Tibial nerve (tissue), 4 donors: ENCODE data around the gene SUSD1. TPM values are rescaled to one million over a fixed set of nuclear protein-coding genes. Genes with fewer than 3 reads are reported as not detected.

Source experiments
- DNase-seq, 2 donors: peaks; one replicate each; pipeline ENCODE4 v3.0.0-alpha.2; 2019; ENCODE audit warnings: low spot score in 2 of 2
- H3K27ac ChIP-seq, 4 donors: fragments of 200-600 bp; sonication (generic) in 3 of 4; one replicate each; pipeline ENCODE4 v1.5.1; 2017 to 2019; ENCODE audit warnings: mild to moderate bottlenecking in 1 of 4
- H3K27me3 ChIP-seq, 2 donors: fragments of 200-600 bp; sonication (generic) in 1 of 2; one replicate each; pipeline versions ENCODE4 v1.5.1 to v1.6.0; 2017 to 2019
- H3K36me3 ChIP-seq, 3 donors: fragments of 200-600 bp; sonication (generic); one replicate each; pipeline ENCODE4 v1.5.1; 2018 to 2019
- H3K4me1 ChIP-seq, 4 donors: fragments of 200-600 bp; sonication (generic) in 3 of 4; one replicate each; pipeline ENCODE4 v1.5.1; 2017 to 2019
- H3K4me3 ChIP-seq, 4 donors: fragments of 200-600 bp; sonication (generic) in 3 of 4; one replicate each; pipeline ENCODE4 v1.5.1; 2017 to 2019; ENCODE audit warnings: mild to moderate bottlenecking in 1 of 4, moderate library complexity in 1 of 4
- H3K9me3 ChIP-seq, 4 donors: fragments of 200-600 bp; sonication (generic) in 3 of 4; one replicate each; pipeline ENCODE4 v1.5.1; 2017 to 2019
- EP300 ChIP-seq, 2 donors: sonication (generic); formaldehyde crosslinking; IDR thresholded peaks; one replicate each; pipeline ENCODE4 v1.6.1; 2017; ENCODE audit warnings: antibody characterized with exemption in 2 of 2, mild to moderate bottlenecking in 1 of 2
- POLR2A ChIP-seq, 2 donors: fragments of 450-650 bp; IDR thresholded peaks; one replicate each; pipeline ENCODE4 v1.6.1; 2017; ENCODE audit warnings: antibody characterized with exemption in 2 of 2, mild to moderate bottlenecking in 2 of 2, moderate library complexity in 2 of 2
- WGBS, 2 donors: methylation state at CpG; one replicate each; pipeline ENCODE4 v1.1.5; 2018; 5-methylcytosine and 5-hydroxymethylcytosine counted together
- total RNA-seq, 4 donors: library from RNA; depleted of rRNA; stranded (reverse); fragments of >200 nt; gene quantifications; one replicate each; pipeline ENCODE4 v1.1.0, GENCODE V29; 2016
- TF ChIP-seq, protein P1 (sequence below), 5 experiments: fragments of 200-600 bp in 3 of 5; fragments of 450-650 bp in 2 of 5; sonication (generic) in 3 of 5; IDR thresholded peaks; one replicate each; pipeline ENCODE4 v1.5.1; 2016 to 2019; ENCODE audit warnings: antibody characterized with exemption in 5 of 5, mild to moderate bottlenecking in 3 of 5, moderate library complexity in 2 of 5

SUSD1 gene
- total RNA-seq, 4 donors from 2014 or later, result 6.9 to 19.8 (median 11.5) TPM

DNA sequence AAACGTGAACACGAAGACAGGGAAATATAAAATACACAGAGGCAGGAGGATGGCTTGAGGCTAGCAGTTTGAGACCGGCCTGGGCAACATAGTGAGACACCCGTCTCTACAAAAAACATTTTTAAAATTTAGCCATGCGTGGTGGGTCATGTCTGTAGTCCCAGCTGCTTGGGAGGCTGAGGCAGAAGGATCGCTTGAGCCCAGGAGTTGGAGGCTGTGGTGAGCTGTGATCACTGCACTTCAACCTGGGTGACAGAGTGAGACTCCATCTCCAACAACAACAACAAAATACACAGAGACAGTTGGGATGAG is 55.1 kb downstream of the SUSD1 start:
- no peak overlapping the region for H3K4me3 ChIP-seq

GRCh38 chr9:112119225-112120029 is 55.7 kb downstream of the SUSD1 start:
- TF ChIP-seq EP300 (IDR thresholded peaks at IDR 0.05), result no peak
- TF ChIP-seq POLR2A (IDR thresholded peaks at IDR 0.05), result no peak
- TF ChIP-seq, protein P1, sequence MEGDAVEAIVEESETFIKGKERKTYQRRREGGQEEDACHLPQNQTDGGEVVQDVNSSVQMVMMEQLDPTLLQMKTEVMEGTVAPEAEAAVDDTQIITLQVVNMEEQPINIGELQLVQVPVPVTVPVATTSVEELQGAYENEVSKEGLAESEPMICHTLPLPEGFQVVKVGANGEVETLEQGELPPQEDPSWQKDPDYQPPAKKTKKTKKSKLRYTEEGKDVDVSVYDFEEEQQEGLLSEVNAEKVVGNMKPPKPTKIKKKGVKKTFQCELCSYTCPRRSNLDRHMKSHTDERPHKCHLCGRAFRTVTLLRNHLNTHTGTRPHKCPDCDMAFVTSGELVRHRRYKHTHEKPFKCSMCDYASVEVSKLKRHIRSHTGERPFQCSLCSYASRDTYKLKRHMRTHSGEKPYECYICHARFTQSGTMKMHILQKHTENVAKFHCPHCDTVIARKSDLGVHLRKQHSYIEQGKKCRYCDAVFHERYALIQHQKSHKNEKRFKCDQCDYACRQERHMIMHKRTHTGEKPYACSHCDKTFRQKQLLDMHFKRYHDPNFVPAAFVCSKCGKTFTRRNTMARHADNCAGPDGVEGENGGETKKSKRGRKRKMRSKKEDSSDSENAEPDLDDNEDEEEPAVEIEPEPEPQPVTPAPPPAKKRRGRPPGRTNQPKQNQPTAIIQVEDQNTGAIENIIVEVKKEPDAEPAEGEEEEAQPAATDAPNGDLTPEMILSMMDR (IDR thresholded peaks at IDR 0.05), result no peak
- DNase-seq, result no peak
- Histone ChIP-seq H3K4me3 (no peak overlapping the region), H3K27me3 (no peaks in the 10 kb centered on the region), H3K9me3 (no peaks in the 10 kb centered on the region), H3K36me3 (peaks cover 0 to 14% (median 0%) of the 10 kb centered on the region in 3 donors), H3K4me1 (no peaks in the 10 kb centered on the region), H3K27ac (no peak overlapping the region)
- WGBS, 2 donors, result 76 to 79% methylated on average over 10 of the region's 10 CpGs

More for the DNA sequence above, 55.1 kb downstream of the SUSD1 start:
- Histone ChIP-seq H3K27me3 (no peaks in the 10 kb centered on the region), H3K27ac (no peak overlapping the region), H3K36me3 (peaks cover 0 to 14% (median 0%) of the 10 kb centered on the region in 3 donors), H3K9me3 (no peaks in the 10 kb centered on the region), H3K4me1 (no peaks in the 10 kb centered on the region)
- DNase-seq, result no peak
- 92 to 93% methylated on average over 6 of the region's 6 CpGs for WGBS, 2 donors
- TF ChIP-seq, protein P1 (IDR thresholded peaks at IDR 0.05), result no peak
- TF ChIP-seq POLR2A (IDR thresholded peaks at IDR 0.05) (no peak), EP300 (IDR thresholded peaks at IDR 0.05) (no peak)

DNA sequence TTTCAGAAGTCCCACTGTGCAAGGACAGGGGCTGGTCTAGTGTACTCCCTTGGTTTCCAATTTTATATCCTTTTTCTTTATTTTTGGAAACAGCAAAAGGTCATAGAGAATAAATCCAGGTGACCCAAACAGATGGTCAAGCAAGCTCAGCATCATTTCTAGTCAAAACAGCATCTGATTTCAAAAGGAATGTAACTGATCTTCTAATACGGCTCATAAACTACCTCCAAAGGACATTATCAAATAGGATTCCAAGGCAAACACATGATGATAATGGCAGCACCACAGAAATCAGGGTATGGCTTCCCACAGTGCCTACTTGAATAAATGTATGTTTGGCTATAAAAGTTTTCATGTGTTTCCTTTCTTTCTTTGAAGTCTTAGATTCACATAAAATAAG is 57.1 kb downstream of the SUSD1 start:
- no peaks in the 10 kb centered on the region for H3K9me3 ChIP-seq
- no peak overlapping the region for H3K4me3 ChIP-seq
- TF ChIP-seq EP300 (IDR thresholded peaks at IDR 0.05) (no peak), POLR2A (IDR thresholded peaks at IDR 0.05) (no peak)
- TF ChIP-seq, protein P1 (IDR thresholded peaks at IDR 0.05), result no peak
- no peak overlapping the region for H3K27ac ChIP-seq
- 74 to 75% methylated on average over 1 of the region's 1 CpG for WGBS, 2 donors
- H3K4me1 ChIP-seq, result no peaks in the 10 kb centered on the region
- no peak for DNase-seq
- no peaks in the 10 kb centered on the region for H3K27me3 ChIP-seq
- peaks cover 0 to 1% (median 0%) of the 10 kb centered on the region in 3 donors for H3K36me3 ChIP-seq

- no peaks in the 10 kb centered on the region for H3K36me3 ChIP-seq
- no peaks in the 10 kb centered on the region for H3K9me3 ChIP-seq
- DNase-seq, result no peak
- no peak overlapping the region for H3K4me3 ChIP-seq
- no peaks in the 10 kb centered on the region for H3K27me3 ChIP-seq
- no peaks in the 10 kb centered on the region for H3K4me1 ChIP-seq
- H3K27ac ChIP-seq, result no peak overlapping the region
- no peak for TF ChIP-seq EP300 (IDR thresholded peaks at IDR 0.05)
- TF ChIP-seq, protein P1 (IDR thresholded peaks at IDR 0.05), result no peak
- no peak for TF ChIP-seq POLR2A (IDR thresholded peaks at IDR 0.05)
- 86 to 89% methylated on average over 3 of the region's 3 CpGs for WGBS, 2 donors
These were observed 58.9 kb downstream of the SUSD1 start for GRCh38 chr9:112115970-112116753.

- TF ChIP-seq EP300 (IDR thresholded peaks at IDR 0.05), result no peak
- TF ChIP-seq POLR2A (IDR thresholded peaks at IDR 0.05), result no peak
- TF ChIP-seq, protein P1 (IDR thresholded peaks at IDR 0.05), result no peak
- DNase-seq, result no peak
- Histone ChIP-seq H3K36me3 (no peaks in the 10 kb centered on the region), H3K27me3 (no peaks in the 10 kb centered on the region), H3K4me3 (no peak overlapping the region), H3K4me1 (no peaks in the 10 kb centered on the region), H3K9me3 (no peaks in the 10 kb centered on the region), H3K27ac (no peak overlapping the region)
- 74 to 81% methylated on average over 3 of the region's 3 CpGs for WGBS, 2 donors
These were observed 60.0 kb downstream of the SUSD1 start for GRCh38 chr9:112115109-112115508.
